Measurements from ENCODE around the gene WASF2. TPM values are rescaled to one million over a fixed set of nuclear protein-coding genes. Genes with fewer than 3 reads are reported as not detected.
A peak's percentile ranks its signal among the peaks of the same experiment; 100 is the strongest.

The WASF2 gene
- total and polyA plus RNA-seq, 2 of the 13 experiments (the other 11 are each of a cell fraction or from before 2014, with no cell fraction given) = 10.4 to 27.7 TPM

GRCh38 chr1:27506703-27507102, 16.7 kb upstream of the WASF2 start:
- no peaks in the 10 kb centered on the region for H3K36me3 ChIP-seq (replicated peaks in 1 of 2; ENCODE audit: control insufficient read depth in 1 of 2, insufficient read depth in 2 of 2, low read length in 2 of 2)
- ChIA-PET POLR2A (interaction anchor here (1.1 kb wide), 1 partner anchor 12 kb away, joined by 3 read pairs; no protein-coding TSS in a partner anchor), CTCF (ENCODE audit: low intra/inter-chr PET ratio, low total read pairs) (no interaction called here)
- WGBS (ENCODE audit: low lambda C conversion rate) = 87% methylated on average over 6 of the region's 6 CpGs
- no peak overlapping the region for H3K4me3 ChIP-seq (replicated peaks in 1 of 3; ENCODE audit: insufficient read depth in 1 of 3, low read depth in 2 of 3, low read length in 3 of 3)
- no peak overlapping the region for H3K9ac ChIP-seq (ENCODE audit: insufficient read depth, low read depth, low read length)
- H3K4me2 ChIP-seq (ENCODE audit: low read depth, low read length) = no peak overlapping the region
- no peaks in the 10 kb centered on the region for H3K27me3 ChIP-seq (ENCODE audit: control insufficient read depth in 1 of 2, insufficient read depth in 2 of 2, low read length in 2 of 2)
- no peak for TF ChIP-seq TEF (CRISPR knock-in tag; IDR thresholded peaks at IDR 0.05)
- peak; percentile 81; the same call in 1 of the 2 replicates for TF ChIP-seq ZBTB33 (CRISPR knock-in tag; IDR thresholded peaks at IDR 0.05)
- TF ChIP-seq ZNF720 (CRISPR knock-in tag; IDR thresholded peaks at IDR 0.05) = no peak
- intact Hi-C loops (cut with micrococcal nuclease; ENCODE audit: unreplicated experiment) (loop anchor here (5.0 kb wide), 1 partner anchor 101 kb away; no protein-coding TSS in a partner anchor), in situ Hi-C loops (cut with HindIII; ENCODE audit: extremely low pct_ligation_motif_present, low pct_unique_long_range_greater_than_20kb) (no loop called here)
- H3K9me3 ChIP-seq (ENCODE audit: low read length) = no peaks in the 10 kb centered on the region
- peaks cover 60% of the 10 kb centered on the region for H3K4me1 ChIP-seq (ENCODE audit: insufficient read depth, low read length)
- DNase-seq (ENCODE audit: low spot score) = no peak
- no TSS peak for BruUV-seq (replicated peaks)
- H4K20me1 ChIP-seq (ENCODE audit: insufficient read depth, low read length) = no peaks in the 10 kb centered on the region
- H2AFZ ChIP-seq (ENCODE audit: low read length) = no peak overlapping the region
- no peak for ATAC-seq
- no peak overlapping the region for H3K27ac ChIP-seq (ENCODE audit: extremely low read length, insufficient read depth, low read length)
- H3K79me2 ChIP-seq (ENCODE audit: insufficient read depth, low read length) = no peaks in the 10 kb centered on the region
- FAIRE-seq = no peak

GRCh38 chr1:27505420-27505680, 15.4 kb upstream of the WASF2 start:
- in situ Hi-C loops (cut with HindIII; ENCODE audit: extremely low pct_ligation_motif_present, low pct_unique_long_range_greater_than_20kb) (no loop called here), intact Hi-C loops (cut with micrococcal nuclease; ENCODE audit: unreplicated experiment) (loop anchor here (5.0 kb wide), 1 partner anchor 102 kb away; no protein-coding TSS in a partner anchor)
- Histone ChIP-seq H3K36me3 (replicated peaks in 1 of 2; ENCODE audit: control insufficient read depth in 1 of 2, insufficient read depth in 2 of 2, low read length in 2 of 2) (no peaks in the 10 kb centered on the region), H3K4me3 (replicated peaks in 1 of 3; ENCODE audit: insufficient read depth in 1 of 3, low read depth in 2 of 3, low read length in 3 of 3) (peak overlapping the region in 1 of 3 experiments; percentile 77; a peak in 2 of 6 replicates), H3K4me1 (ENCODE audit: insufficient read depth, low read length) (peaks cover 60% of the 10 kb centered on the region), H4K20me1 (ENCODE audit: insufficient read depth, low read length) (no peaks in the 10 kb centered on the region), H3K9me3 (ENCODE audit: low read length) (no peaks in the 10 kb centered on the region), H3K4me2 (ENCODE audit: low read depth, low read length) (peak overlapping the region; percentile 100), H3K79me2 (ENCODE audit: insufficient read depth, low read length) (no peaks in the 10 kb centered on the region), H3K27me3 (ENCODE audit: control insufficient read depth in 1 of 2, insufficient read depth in 2 of 2, low read length in 2 of 2) (no peaks in the 10 kb centered on the region), H2AFZ (ENCODE audit: low read length) (no peak overlapping the region), H3K27ac (ENCODE audit: extremely low read length, insufficient read depth, low read length) (peak overlapping the region; percentile 99), H3K9ac (ENCODE audit: insufficient read depth, low read depth, low read length) (peak overlapping the region; percentile 62)
- DNase-seq (ENCODE audit: low spot score) = no peak
- ChIA-PET CTCF (ENCODE audit: low intra/inter-chr PET ratio, low total read pairs) (no interaction called here), POLR2A (interaction anchor here (1.0 to 2.9 kb wide), 8 partner anchors 9 to 167 kb away, joined by 3 to 25 read pairs (median 4); partner anchors contain the start of genes IFI6 and WASF2)
- no peak for ATAC-seq
- FAIRE-seq = no peak
- BruUV-seq (replicated peaks) = TSS peak; percentile 70
- WGBS (ENCODE audit: low lambda C conversion rate) = 6% methylated on average over 4 of the region's 5 CpGs
- 0 out of 2 replicates have a peak, but pooled peaks have one; percentile 15 for TF ChIP-seq ZNF3 (CRISPR knock-in tag; IDR thresholded peaks at IDR 0.05)
- peak; percentile 95 for TF ChIP-seq KDM1A (CRISPR knock-in tag; IDR thresholded peaks at IDR 0.05)
- no peak for TF ChIP-seq ZNF446 (CRISPR knock-in tag; IDR thresholded peaks at IDR 0.05)
- TF ChIP-seq SOX13 (IDR thresholded peaks at IDR 0.05) = no peak
- peak in 1 of 2 experiments; percentile 54; a peak in 1 of 4 replicates for TF ChIP-seq SOX13 (CRISPR knock-in tag; conservative IDR thresholded peaks at IDR 0.05 in 1 of 2, IDR thresholded peaks at IDR 0.05 in 1 of 2)
- peak; percentile 72; the same call in 1 of the 2 replicates for TF ChIP-seq NFE2L2 (IDR thresholded peaks at IDR 0.05; ENCODE audit: low read length)
- no peak for TF ChIP-seq NFYC (CRISPR knock-in tag; IDR thresholded peaks at IDR 0.05)
- TF ChIP-seq ETV5 (CRISPR knock-in tag; IDR thresholded peaks at IDR 0.05; ENCODE audit: borderline replicate concordance) = no peak
- TF ChIP-seq HNRNPL (IDR thresholded peaks at IDR 0.05; ENCODE audit: low read depth, low read length) = no peak
- TF ChIP-seq BCL3 (CRISPR knock-in tag; IDR thresholded peaks at IDR 0.05) = 0 out of 2 replicates have a peak, but pooled peaks have one; percentile 9
- no peak for TF ChIP-seq MTA3 (CRISPR knock-in tag; IDR thresholded peaks at IDR 0.05)
